ENCODE results near the gene UBE2N.
"Not testable (repeated sequence)": the region's sequence is repeated elsewhere in the genome, so short reads cannot be mapped to it uniquely, and the experiment has no call there.

Gene UBE2N

GRCh38 chr12:93442411-93443340 lies 929 bp upstream of the UBE2N start:
- DNase-seq: no peak

GRCh38 chr12:93441081-93441616 lies 598 bp downstream of the UBE2N start:
- DNase-seq: peak; percentile 72

GRCh38 chr12:93440043-93440835 lies 1.5 kb downstream of the UBE2N start:
- DNase-seq: no peak

GRCh38 chr12:93438266-93439050 lies 3.3 kb downstream of the UBE2N start:
- no peak for DNase-seq

GRCh38 chr12:93434256-93434865 lies 7.4 kb downstream of the UBE2N start:
- DNase-seq: no peak

- not testable (repeated sequence) for DNase-seq
These were observed 9.7 kb downstream of the UBE2N start for GRCh38 chr12:93432031-93432430.

- no peak for DNase-seq
These were observed 11.5 kb downstream of the UBE2N start for GRCh38 chr12:93430280-93430679.

GRCh38 chr12:93429852-93430251 lies 11.9 kb downstream of the UBE2N start:
- DNase-seq: no peak

GRCh38 chr12:93429448-93429847 lies 12.3 kb downstream of the UBE2N start:
- DNase-seq: no peak

GRCh38 chr12:93427779-93428564 lies 13.8 kb downstream of the UBE2N start:
- no peak for DNase-seq

GRCh38 chr12:93426412-93426805 lies 15.3 kb downstream of the UBE2N start:
- DNase-seq: no peak

GRCh38 chr12:93425736-93426411 lies 15.9 kb downstream of the UBE2N start:
- no peak for DNase-seq

- DNase-seq: no peak
These were observed 19.7 kb downstream of the UBE2N start for GRCh38 chr12:93422050-93422449.

- no peak for DNase-seq
These were observed 22.2 kb downstream of the UBE2N start for GRCh38 chr12:93419388-93420034.

GRCh38 chr12:93417967-93418480 lies 23.7 kb downstream of the UBE2N start:
- no peak for DNase-seq

- DNase-seq: no peak
These were observed 25.9 kb downstream of the UBE2N start for GRCh38 chr12:93415723-93416464.

GRCh38 chr12:93413064-93413463 lies 28.7 kb downstream of the UBE2N start:
- DNase-seq: no peak

- not testable (repeated sequence) for DNase-seq
These were observed 29.4 kb downstream of the UBE2N start for GRCh38 chr12:93412396-93412795.

GRCh38 chr12:93411060-93411459 lies 30.7 kb downstream of the UBE2N start:
- not testable (repeated sequence) for DNase-seq
